Psoas muscle (tissue), 8 donors: ENCODE measurements around the gene COL19A1. TPM values are rescaled to one million over a fixed set of nuclear protein-coding genes. Genes with fewer than 3 reads are reported as not detected.

Source experiments
- ATAC-seq, 4 donors: fragments of 200-7000 bp; cut with Tn5 transposase; one replicate each; pipeline ENCODE4 v1.9.1; 2020; ENCODE audit warnings: moderate library complexity in 3 of 4, mild to moderate bottlenecking in 2 of 4
- DNase-seq, 2 donors: peaks; one replicate each; pipeline ENCODE4 v3.0.0-alpha.2; 2020
- H3K27ac ChIP-seq: fragments of 200-600 bp; one replicate; pipeline ENCODE4 v1.8.0; 2022
- H3K27me3 ChIP-seq, 3 donors: fragments of 200-600 bp in 1 of 3; one replicate each; pipeline versions ENCODE4 v1.6.1 to v1.8.0; 2013 to 2022; ENCODE audit warnings: low read length in 2 of 3, mild to moderate bottlenecking in 2 of 3, moderate library complexity in 1 of 3; ENCODE audit not compliant: insufficient read depth in 3 of 3
- H3K36me3 ChIP-seq, 2 donors: fragments of 200-600 bp in 1 of 2; one replicate each; pipeline versions ENCODE4 v1.6.1 to v1.8.0; 2013 to 2022; ENCODE audit warnings: low read depth in 1 of 2, mild to moderate bottlenecking in 1 of 2, moderate library complexity in 1 of 2; ENCODE audit not compliant: insufficient read depth in 1 of 2
- H3K4me1 ChIP-seq: fragments of 200-600 bp; one replicate; pipeline ENCODE4 v1.8.0; 2022
- H3K4me3 ChIP-seq: fragments of 200-600 bp; one replicate; pipeline ENCODE4 v1.8.0; 2022; ENCODE audit warnings: mild to moderate bottlenecking
- H3K9me3 ChIP-seq: fragments of 200-600 bp; one replicate; pipeline ENCODE4 v1.8.0; 2022
- CTCF ChIP-seq: fragments of 200-600 bp; IDR thresholded peaks from one replicate; pipeline ENCODE4 v1.8.0; 2022; ENCODE audit warnings: antibody characterized with exemption
- WGBS, 3 donors: extraction: QIAGEN DNeasy Blood & Tissue Kit; methylation state at CpG; one replicate each; pipeline versions ENCODE4 v1.1.6 to v1.1.7; 2013; 5-methylcytosine and 5-hydroxymethylcytosine counted together
- intact Hi-C, 2 donors: fragments of 100-400 bp; cut with DNase I; formaldehyde crosslinking; loops; one replicate each; pipeline versions ENCODE4 v1.11.0 to v1.14.2; 2022
- polyA plus RNA-seq, 3 donors: library from polyadenylated mRNA; stranded (reverse); fragments of 200-250 nt; gene quantifications; one replicate each; pipeline ENCODE4 v1.2.3, GENCODE V29; 2013
- total RNA-seq, 4 donors: library from RNA; stranded (reverse); fragmentation: NEBNext Ultra II Directional in 2 of 4; extraction: Animal tissue kit (Norgen Biotek cat#: 25700) in 2 of 4; gene quantifications; one replicate each; pipeline versions ENCODE4 v1.2.1 to v1.2.4, GENCODE V29; 2021 to 2023
- donor health status: healthy with polysubstance abuse.
- donor health status: DM: no; HTN: no; CAD: no; lungs with moderate emphysema.
- donor health status: Bipolar disorder and iron deficiency.
- donor health status: healthy.
- donor health status: DM: yes; HTN: yes; CAD: no.
- donor health status: DM: no; HTN: no; CAD: no.
- donor health status: DM: no; HTN: no; CAD: no.
- donor health status: DM: yes; HTN: yes; CAD: no.

The COL19A1 gene
- total and polyA plus RNA-seq, 7 donors = 0.01 to 10.3 (median 0.33) TPM

- Histone ChIP-seq H3K36me3 (no peaks in the 10 kb centered on the region), H3K27me3 (no peaks in the 10 kb centered on the region), H3K27ac (no peak overlapping the region), H3K4me3 (no peak overlapping the region), H3K4me1 (no peaks in the 10 kb centered on the region), H3K9me3 (no peaks in the 10 kb centered on the region)
- ATAC-seq (no peak), DNase-seq (no peak)
- intact Hi-C loops = no loop called here
- no peak for TF ChIP-seq CTCF
- WGBS, 3 donors = 41 to 52% (median 48%) methylated on average over 3 of the region's 3 CpGs
Measured at GRCh38 chr6:70183538-70183937, 317.2 kb downstream of the COL19A1 start.

GRCh38 chr6:70184723-70185122 is 318.4 kb downstream of the COL19A1 start:
- Histone ChIP-seq H3K27me3 (no peaks in the 10 kb centered on the region), H3K9me3 (no peaks in the 10 kb centered on the region), H3K4me3 (no peak overlapping the region), H3K4me1 (no peaks in the 10 kb centered on the region), H3K27ac (no peak overlapping the region), H3K36me3 (no peaks in the 10 kb centered on the region)
- DNase-seq = no peak
- intact Hi-C loops = no loop called here
- TF ChIP-seq CTCF = no peak
- ATAC-seq = no peak
- WGBS, 3 donors = 81 to 87% (median 83%) methylated on average over 3 of the region's 3 CpGs

GRCh38 chr6:70186461-70186860 is 320.1 kb downstream of the COL19A1 start:
- no peaks in the 10 kb centered on the region for H3K36me3 ChIP-seq
- H3K4me3 ChIP-seq = no peak overlapping the region
- no peak overlapping the region for H3K27ac ChIP-seq
- intact Hi-C loops = no loop called here
- H3K4me1 ChIP-seq = no peaks in the 10 kb centered on the region
- no peaks in the 10 kb centered on the region for H3K9me3 ChIP-seq
- H3K27me3 ChIP-seq = no peaks in the 10 kb centered on the region
- no peak for TF ChIP-seq CTCF
- ATAC-seq (no peak), DNase-seq (no peak)
- 61 to 89% (median 86%) methylated on average over 1 of the region's 1 CpG for WGBS, 3 donors

- H3K4me3 ChIP-seq = no peak overlapping the region
- H3K27ac ChIP-seq = no peak overlapping the region
- no peaks in the 10 kb centered on the region for H3K27me3 ChIP-seq
- H3K36me3 ChIP-seq = no peaks in the 10 kb centered on the region
- WGBS, 3 donors = 64 to 79% (median 70%) methylated on average over 6 of the region's 6 CpGs
- intact Hi-C loops = no loop called here
- ATAC-seq (no peak), DNase-seq (no peak)
- H3K9me3 ChIP-seq = no peaks in the 10 kb centered on the region
- TF ChIP-seq CTCF = no peak
- no peaks in the 10 kb centered on the region for H3K4me1 ChIP-seq
Measured at GRCh38 chr6:70188202-70188601, 321.8 kb downstream of the COL19A1 start.

GRCh38 chr6:70194421-70194820 is 328.1 kb downstream of the COL19A1 start:
- no peaks in the 10 kb centered on the region for H3K4me1 ChIP-seq
- intact Hi-C loops = no loop called here
- no peaks in the 10 kb centered on the region for H3K27me3 ChIP-seq
- DNase-seq (no peak), ATAC-seq (no peak)
- no peaks in the 10 kb centered on the region for H3K9me3 ChIP-seq
- no peak for TF ChIP-seq CTCF
- no peak overlapping the region for H3K27ac ChIP-seq
- H3K4me3 ChIP-seq = no peak overlapping the region
- H3K36me3 ChIP-seq = no peaks in the 10 kb centered on the region
